OCI-LY3 (cell line): ENCODE measurements around the gene ZNF486.
"Not testable (repeated sequence)": the region's sequence is repeated elsewhere in the genome, so short reads cannot be mapped to it uniquely, and the experiment has no call there.

Source experiments
- H2AFZ ChIP-seq: fragments of 200-600, 300-600 bp; shearing (Covaris generic); 2 replicates; pipeline ENCODE4 v1.6.0; 2014; ENCODE audit warnings: antibody characterized with exemption, low read depth, low read length
- H3K27ac ChIP-seq: fragments of 200-600, 300-600 bp; sonication (generic); 2 replicates; pipeline ENCODE4 v1.5.1; 2014; ENCODE audit warnings: mild to moderate bottlenecking, low read length, moderate library complexity, mixed read lengths
- H3K27me3 ChIP-seq: fragments of 200-600, 300-600 bp; sonication (generic); 2 replicates; pipeline ENCODE4 v1.6.1; 2014; ENCODE audit warnings: low read depth, low read length, mixed read lengths
- H3K36me3 ChIP-seq: fragments of 200-600, 300-600 bp; sonication (generic); replicated peaks from 2 replicates; pipeline ENCODE3; 2014; ENCODE audit warnings: low read depth, low read length, mixed read lengths
- H3K4me1 ChIP-seq: fragments of 300-600, 200-600 bp; sonication (generic); 2 replicates; pipeline ENCODE4 v1.6.1; 2014; ENCODE audit warnings: low read length, mixed read lengths
- H3K4me2 ChIP-seq: fragments of 200-600, 300-600 bp; sonication (generic); 2 replicates; pipeline ENCODE4 v1.6.1; 2014; ENCODE audit warnings: low read length, mixed read lengths
- H3K4me3 ChIP-seq: fragments of 300-600, 200-600 bp; sonication (generic); 2 replicates; pipeline ENCODE4 v1.5.1; 2014; ENCODE audit warnings: antibody characterized with exemption, mild to moderate bottlenecking, low read length, moderate library complexity
- H3K79me2 ChIP-seq: fragments of 300-600, 200-600 bp; shearing (Covaris generic); 2 replicates; pipeline ENCODE4 v1.6.1; 2014; ENCODE audit warnings: mild to moderate bottlenecking, low read length, mixed read lengths
- H3K9ac ChIP-seq: fragments of 300-600, 200-600 bp; shearing (Covaris generic); 2 replicates; pipeline ENCODE4 v1.6.0; 2014; ENCODE audit warnings: mild to moderate bottlenecking, low read length, moderate library complexity
- H3K9me3 ChIP-seq: fragments of 200-600, 300-600 bp; shearing (Covaris generic); 2 replicates; pipeline ENCODE4 v1.6.1; 2014; ENCODE audit warnings: low read length, mixed read lengths; ENCODE audit not compliant: insufficient read depth
- H4K20me1 ChIP-seq: fragments of 200-600, 300-600 bp; sonication (generic); 2 replicates; pipeline ENCODE4 v1.6.1; 2016; ENCODE audit warnings: low read length, mixed read lengths; ENCODE audit not compliant: insufficient read depth
- CTCF ChIP-seq: fragments of 200-600, 300-600 bp; sonication (generic); IDR thresholded peaks from 2 replicates; pipeline ENCODE4 v1.5.1; 2014; ENCODE audit warnings: antibody characterized with exemption, low read length, low read depth
- EZH2phosphoT487 ChIP-seq: fragments of 200-600 bp; shearing (Covaris generic); IDR thresholded peaks from 2 replicates; pipeline ENCODE4 v1.6.1; 2018; ENCODE audit warnings: antibody characterized with exemption, mixed run types, low read depth

The ZNF486 gene

GRCh38 chr19:20151617-20152145 is 15.3 kb upstream of the ZNF486 start:
- H3K9ac ChIP-seq, result no peak overlapping the region
- H3K27me3 ChIP-seq, result no peaks in the 10 kb centered on the region
- no peaks in the 10 kb centered on the region for H4K20me1 ChIP-seq
- 0 out of 2 replicates have a peak, but pooled peaks cover 2% of the 10 kb centered on the region for H3K9me3 ChIP-seq
- no peak overlapping the region for H3K4me2 ChIP-seq
- H3K36me3 ChIP-seq, result no peaks in the 10 kb centered on the region
- H3K79me2 ChIP-seq, result no peaks in the 10 kb centered on the region
- H3K27ac ChIP-seq, result no peak overlapping the region
- TF ChIP-seq CTCF (no peak), EZH2phosphoT487 (no peak)
- no peak overlapping the region for H2AFZ ChIP-seq
- no peaks in the 10 kb centered on the region for H3K4me1 ChIP-seq
- H3K4me3 ChIP-seq, result no peak overlapping the region

- not testable (repeated sequence) for H3K27me3 ChIP-seq, H3K4me3 ChIP-seq, H3K36me3 ChIP-seq, H3K9ac ChIP-seq, H3K4me2 ChIP-seq, H2AFZ ChIP-seq, H3K9me3 ChIP-seq, H4K20me1 ChIP-seq, H3K4me1 ChIP-seq, H3K79me2 ChIP-seq, H3K27ac ChIP-seq
These were observed 14.5 kb upstream of the ZNF486 start for GRCh38 chr19:20152506-20152905.

- no peak overlapping the region for H2AFZ ChIP-seq
- TF ChIP-seq CTCF (no peak), EZH2phosphoT487 (no peak)
These were observed 13.7 kb upstream of the ZNF486 start for GRCh38 chr19:20153281-20153680.

GRCh38 chr19:20154636-20155035 is 12.4 kb upstream of the ZNF486 start:
- no peak for TF ChIP-seq CTCF
- TF ChIP-seq EZH2phosphoT487, result no peak
- no peaks in the 10 kb centered on the region for H4K20me1 ChIP-seq
- H3K4me1 ChIP-seq, result no peaks in the 10 kb centered on the region
- H3K27ac ChIP-seq, result no peak overlapping the region
- no peak overlapping the region for H3K4me3 ChIP-seq
- H3K36me3 ChIP-seq, result no peaks in the 10 kb centered on the region
- H3K79me2 ChIP-seq, result no peaks in the 10 kb centered on the region
- no peak overlapping the region for H3K9ac ChIP-seq
- no peaks in the 10 kb centered on the region for H3K27me3 ChIP-seq
- no peak overlapping the region for H3K4me2 ChIP-seq
- no peak overlapping the region for H2AFZ ChIP-seq
- H3K9me3 ChIP-seq, result no peaks in the 10 kb centered on the region

More at GRCh38 chr19:20153281-20153680, 13.7 kb upstream of the ZNF486 start:
- Histone ChIP-seq H3K9ac (no peak overlapping the region), H3K4me2 (no peak overlapping the region), H3K4me1 (no peaks in the 10 kb centered on the region), H3K27me3 (no peaks in the 10 kb centered on the region), H4K20me1 (no peaks in the 10 kb centered on the region), H3K4me3 (no peak overlapping the region), H3K9me3 (no peaks in the 10 kb centered on the region), H3K36me3 (no peaks in the 10 kb centered on the region), H3K27ac (no peak overlapping the region), H3K79me2 (no peaks in the 10 kb centered on the region)

GRCh38 chr19:20162821-20163220 is 4.2 kb upstream of the ZNF486 start:
- H3K36me3 ChIP-seq, result peaks cover 13% of the 10 kb centered on the region
- no peak overlapping the region for H2AFZ ChIP-seq
- H3K9ac ChIP-seq, result no peak overlapping the region
- peaks cover 7% of the 10 kb centered on the region for H3K79me2 ChIP-seq
- no peaks in the 10 kb centered on the region for H4K20me1 ChIP-seq
- no peak overlapping the region for H3K4me3 ChIP-seq
- H3K27ac ChIP-seq, result peak overlapping the region; percentile 47; the same call in 1 of the 2 replicates
- TF ChIP-seq CTCF, result no peak
- no peaks in the 10 kb centered on the region for H3K27me3 ChIP-seq
- H3K4me2 ChIP-seq, result no peak overlapping the region
- H3K9me3 ChIP-seq, result 0 out of 2 replicates have a peak, but pooled peaks cover 9% of the 10 kb centered on the region
- peaks cover 18% of the 10 kb centered on the region; the same call in 1 of the 2 replicates for H3K4me1 ChIP-seq
